ENCODE measurements around the gene HNRNPDL.

HNRNPDL gene

DNA sequence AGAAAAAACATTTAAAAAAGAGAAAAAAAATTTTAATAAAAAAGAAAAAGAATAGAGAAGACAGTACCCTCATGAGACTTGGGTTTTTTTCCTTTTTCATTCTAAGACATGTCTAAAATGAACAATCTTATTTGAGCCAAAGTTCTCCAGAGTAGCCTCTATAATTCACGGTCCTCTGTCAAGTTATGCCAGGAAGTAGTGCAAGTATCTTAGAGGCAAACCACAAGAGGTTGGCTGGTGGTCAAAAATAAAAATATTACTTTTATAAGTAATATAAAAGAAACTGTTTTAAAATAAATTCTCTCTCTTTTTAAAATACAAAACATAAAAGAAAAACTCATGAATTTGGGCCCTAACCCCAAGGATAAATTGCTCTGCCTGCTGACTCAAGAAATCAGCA is 26.5 kb downstream of the HNRNPDL start:
- Histone ChIP-seq H3K79me2 (ENCODE audit: control insufficient read depth, low read length) (no peaks in the 10 kb centered on the region), H3K27ac (ENCODE audit: low read depth, low read length) (no peak overlapping the region), H3K27me3 (ENCODE audit: control insufficient read depth, low read length) (peaks cover 8% of the 10 kb centered on the region; the same call in 1 of the 2 replicates), H3K9me3 (ENCODE audit: control insufficient read depth, insufficient read depth, low read length) (no peaks in the 10 kb centered on the region), H3K9me2 (replicated peaks; ENCODE audit: control insufficient read depth, low read length) (no peaks in the 10 kb centered on the region), H3F3A (ENCODE audit: control insufficient read depth, insufficient read depth) (no peaks in the 10 kb centered on the region), H3K4me3 (ENCODE audit: low read length) (no peak overlapping the region), H3K4me1 (ENCODE audit: control insufficient read depth, low read length) (no peaks in the 10 kb centered on the region), H4K20me1 (ENCODE audit: control insufficient read depth, insufficient read depth, low read depth, low read length) (no peaks in the 10 kb centered on the region), H3K36me3 (ENCODE audit: control insufficient read depth, low read length) (no peaks in the 10 kb centered on the region), H3K4me2 (ENCODE audit: low read length) (no peak overlapping the region)
- no peak for TF ChIP-seq EZH2phosphoT487 (IDR thresholded peaks at IDR 0.05; ENCODE audit: borderline replicate concordance, low read length)
- TF ChIP-seq, protein P1, sequence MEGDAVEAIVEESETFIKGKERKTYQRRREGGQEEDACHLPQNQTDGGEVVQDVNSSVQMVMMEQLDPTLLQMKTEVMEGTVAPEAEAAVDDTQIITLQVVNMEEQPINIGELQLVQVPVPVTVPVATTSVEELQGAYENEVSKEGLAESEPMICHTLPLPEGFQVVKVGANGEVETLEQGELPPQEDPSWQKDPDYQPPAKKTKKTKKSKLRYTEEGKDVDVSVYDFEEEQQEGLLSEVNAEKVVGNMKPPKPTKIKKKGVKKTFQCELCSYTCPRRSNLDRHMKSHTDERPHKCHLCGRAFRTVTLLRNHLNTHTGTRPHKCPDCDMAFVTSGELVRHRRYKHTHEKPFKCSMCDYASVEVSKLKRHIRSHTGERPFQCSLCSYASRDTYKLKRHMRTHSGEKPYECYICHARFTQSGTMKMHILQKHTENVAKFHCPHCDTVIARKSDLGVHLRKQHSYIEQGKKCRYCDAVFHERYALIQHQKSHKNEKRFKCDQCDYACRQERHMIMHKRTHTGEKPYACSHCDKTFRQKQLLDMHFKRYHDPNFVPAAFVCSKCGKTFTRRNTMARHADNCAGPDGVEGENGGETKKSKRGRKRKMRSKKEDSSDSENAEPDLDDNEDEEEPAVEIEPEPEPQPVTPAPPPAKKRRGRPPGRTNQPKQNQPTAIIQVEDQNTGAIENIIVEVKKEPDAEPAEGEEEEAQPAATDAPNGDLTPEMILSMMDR (IDR thresholded peaks at IDR 0.05; ENCODE audit: low read depth, low read length, poor library complexity, severe bottlenecking) = no peak

DNA sequence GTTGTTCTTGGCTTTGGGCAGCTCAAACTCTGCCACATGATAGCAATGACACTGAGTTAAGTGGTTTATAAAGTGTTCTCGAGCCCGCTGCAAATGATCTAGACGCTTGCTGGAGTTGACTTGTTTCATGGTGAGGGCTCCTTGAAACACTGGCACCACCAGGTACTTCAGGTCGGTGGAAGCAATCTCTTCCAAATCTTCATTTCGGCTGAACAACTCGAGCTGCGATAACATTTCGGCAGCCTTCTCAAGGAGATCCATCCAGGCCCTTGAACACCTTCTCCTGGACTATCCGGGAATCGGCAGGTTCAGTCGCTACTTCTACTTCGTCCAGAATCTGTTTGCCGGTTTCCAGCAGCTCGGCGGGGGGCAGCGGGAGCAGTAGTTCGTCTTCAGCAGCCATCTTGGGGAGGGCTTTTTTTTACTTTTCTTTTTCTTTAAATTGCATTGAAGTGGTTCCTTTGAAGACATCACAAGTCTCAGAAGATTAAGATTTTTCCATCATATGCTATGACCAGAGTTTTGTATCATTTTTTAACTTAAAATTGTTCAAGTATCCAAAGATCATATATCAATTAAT is 28.0 kb downstream of the HNRNPDL start:
- no peak overlapping the region for H3K4me3 ChIP-seq (ENCODE audit: low read length)
- H3K79me2 ChIP-seq (ENCODE audit: control insufficient read depth, low read length) = no peaks in the 10 kb centered on the region
- no peaks in the 10 kb centered on the region for H4K20me1 ChIP-seq (ENCODE audit: control insufficient read depth, insufficient read depth, low read depth, low read length)
- no peaks in the 10 kb centered on the region for H3K9me2 ChIP-seq (replicated peaks; ENCODE audit: control insufficient read depth, low read length)
- no peaks in the 10 kb centered on the region for H3K4me1 ChIP-seq (ENCODE audit: control insufficient read depth, low read length)
- H3K4me2 ChIP-seq (ENCODE audit: low read length) = no peak overlapping the region
- no peak overlapping the region for H3K27ac ChIP-seq (ENCODE audit: low read depth, low read length)
- H3K9me3 ChIP-seq (ENCODE audit: control insufficient read depth, insufficient read depth, low read length) = no peaks in the 10 kb centered on the region
- H3K36me3 ChIP-seq (ENCODE audit: control insufficient read depth, low read length) = no peaks in the 10 kb centered on the region
- no peaks in the 10 kb centered on the region for H3F3A ChIP-seq (ENCODE audit: control insufficient read depth, insufficient read depth)
- TF ChIP-seq, protein P1 (IDR thresholded peaks at IDR 0.05; ENCODE audit: low read depth, low read length, poor library complexity, severe bottlenecking) = no peak
- TF ChIP-seq EZH2phosphoT487 (IDR thresholded peaks at IDR 0.05; ENCODE audit: borderline replicate concordance, low read length) = no peak
- H3K27me3 ChIP-seq (ENCODE audit: control insufficient read depth, low read length) = peaks cover 12% of the 10 kb centered on the region; the same call in 1 of the 2 replicates

DNA sequence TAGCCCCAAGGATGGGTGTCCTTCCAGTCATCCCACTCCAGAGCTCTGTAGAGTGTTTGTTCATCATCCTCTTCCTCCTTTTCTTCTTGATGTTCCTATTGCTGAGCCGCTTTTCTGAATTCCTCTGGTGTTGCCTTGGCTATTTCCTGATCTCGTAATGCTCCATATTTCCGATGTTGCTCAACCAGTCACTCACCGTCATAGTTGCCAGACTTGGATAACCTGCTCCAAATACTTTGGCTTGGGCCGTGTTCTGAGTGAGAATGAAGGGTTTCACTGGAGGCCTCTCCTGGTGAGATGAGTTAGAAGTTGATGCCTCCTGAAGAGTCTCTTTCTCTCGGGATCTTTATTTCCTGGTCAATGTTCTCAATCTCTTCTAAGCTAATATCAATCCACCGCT is 28.7 kb downstream of the HNRNPDL start:
- H3K4me1 ChIP-seq (ENCODE audit: control insufficient read depth, low read length) = no peaks in the 10 kb centered on the region
- no peaks in the 10 kb centered on the region for H3K9me3 ChIP-seq (ENCODE audit: control insufficient read depth, insufficient read depth, low read length)
- H3K4me3 ChIP-seq (ENCODE audit: low read length) = no peak overlapping the region
- H3K36me3 ChIP-seq (ENCODE audit: control insufficient read depth, low read length) = no peaks in the 10 kb centered on the region
- H3F3A ChIP-seq (ENCODE audit: control insufficient read depth, insufficient read depth) = no peaks in the 10 kb centered on the region
- H3K27ac ChIP-seq (ENCODE audit: low read depth, low read length) = no peak overlapping the region
- TF ChIP-seq EZH2phosphoT487 (IDR thresholded peaks at IDR 0.05; ENCODE audit: borderline replicate concordance, low read length) = no peak
- TF ChIP-seq, protein P1 (IDR thresholded peaks at IDR 0.05; ENCODE audit: low read depth, low read length, poor library complexity, severe bottlenecking) = no peak
- H3K79me2 ChIP-seq (ENCODE audit: control insufficient read depth, low read length) = no peaks in the 10 kb centered on the region
- no peaks in the 10 kb centered on the region for H3K9me2 ChIP-seq (replicated peaks; ENCODE audit: control insufficient read depth, low read length)
- no peaks in the 10 kb centered on the region for H4K20me1 ChIP-seq (ENCODE audit: control insufficient read depth, insufficient read depth, low read depth, low read length)
- H3K27me3 ChIP-seq (ENCODE audit: control insufficient read depth, low read length) = peaks cover 12% of the 10 kb centered on the region; the same call in 1 of the 2 replicates
- H3K4me2 ChIP-seq (ENCODE audit: low read length) = no peak overlapping the region

Measured in DOHH2 (cell line).